Measurements from ENCODE around the gene LRRC23. TPM values are rescaled to one million over a fixed set of nuclear protein-coding genes. Genes with fewer than 3 reads are reported as not detected.

The LRRC23 gene
- total RNA-seq, 1 donor from 2014 or later = 8.6 TPM

GRCh38 chr12:6951551-6952120 lies 47.0 kb downstream of the LRRC23 start:
- H3K27ac ChIP-seq = peak overlapping the region; percentile 30

GRCh38 chr12:6952121-6952862 lies 47.7 kb downstream of the LRRC23 start:
- TF ChIP-seq CTCF (IDR thresholded peaks at IDR 0.05) (no peak), POLR2AphosphoS5 (IDR thresholded peaks at IDR 0.05; ENCODE audit: insufficient read depth in 1 of 2, low read depth in 1 of 2) (no peak), POLR2A (IDR thresholded peaks at IDR 0.05) (no peak)
- no peaks in the 10 kb centered on the region for H3K36me3 ChIP-seq
- peak overlapping the region; percentile 26 to 37 for H3K4me3 ChIP-seq
- no peak for DNase-seq (ENCODE audit: extremely low spot score in 2 of 2)
- H3K27me3 ChIP-seq = no peaks in the 10 kb centered on the region
- intact Hi-C loops (cut with DNase I) = no loop called here
- H3K27ac ChIP-seq = peak overlapping the region; percentile 30
- no peaks in the 10 kb centered on the region for H3K9me3 ChIP-seq
- peaks cover 9% of the 10 kb centered on the region for H3K4me1 ChIP-seq

More at GRCh38 chr12:6951551-6952120, 47.0 kb downstream of the LRRC23 start:
- intact Hi-C loops (cut with DNase I) = no loop called here
- TF ChIP-seq POLR2AphosphoS5 (IDR thresholded peaks at IDR 0.05; ENCODE audit: insufficient read depth in 1 of 2, low read depth in 1 of 2) (no peak), POLR2A (IDR thresholded peaks at IDR 0.05) (no peak), CTCF (IDR thresholded peaks at IDR 0.05) (no peak)
- Histone ChIP-seq H3K4me1 (peaks cover 11% of the 10 kb centered on the region), H3K27me3 (no peaks in the 10 kb centered on the region), H3K4me3 (peak overlapping the region; percentile 26 to 37), H3K9me3 (no peaks in the 10 kb centered on the region), H3K36me3 (no peaks in the 10 kb centered on the region)
- no peak for DNase-seq (ENCODE audit: extremely low spot score in 2 of 2)

- TF ChIP-seq CTCF (IDR thresholded peaks at IDR 0.05) = no peak
- no peak for TF ChIP-seq POLR2AphosphoS5 (IDR thresholded peaks at IDR 0.05; ENCODE audit: insufficient read depth in 1 of 2, low read depth in 1 of 2)
- no peak for TF ChIP-seq POLR2A (IDR thresholded peaks at IDR 0.05)
- peak overlapping the region; percentile 26 to 37 for H3K4me3 ChIP-seq
- H3K27me3 ChIP-seq = no peaks in the 10 kb centered on the region
- no peak for DNase-seq (ENCODE audit: extremely low spot score in 2 of 2)
- intact Hi-C loops (cut with DNase I) = no loop called here
- H3K4me1 ChIP-seq = peaks cover 9% of the 10 kb centered on the region
- no peaks in the 10 kb centered on the region for H3K9me3 ChIP-seq
- no peaks in the 10 kb centered on the region for H3K36me3 ChIP-seq
- peak overlapping the region; percentile 30 for H3K27ac ChIP-seq
These were observed 48.3 kb downstream of the LRRC23 start for GRCh38 chr12:6952863-6953441.

- Histone ChIP-seq H3K27ac (peak overlapping the region; percentile 30), H3K4me3 (peak overlapping the region in 1 of 2 donors; percentile 37), H3K9me3 (no peaks in the 10 kb centered on the region), H3K36me3 (no peaks in the 10 kb centered on the region), H3K27me3 (no peaks in the 10 kb centered on the region), H3K4me1 (peaks cover 9% of the 10 kb centered on the region)
- DNase-seq (ENCODE audit: extremely low spot score in 2 of 2) = no peak
- intact Hi-C loops (cut with DNase I) = no loop called here
- TF ChIP-seq POLR2AphosphoS5 (IDR thresholded peaks at IDR 0.05; ENCODE audit: insufficient read depth in 1 of 2, low read depth in 1 of 2) (peak in 1 of 2 donors; percentile 32), CTCF (IDR thresholded peaks at IDR 0.05) (no peak), POLR2A (IDR thresholded peaks at IDR 0.05) (peak in 1 of 2 donors; percentile 10)
These were observed 49.1 kb downstream of the LRRC23 start for GRCh38 chr12:6953442-6954315.

All from vagina (tissue), 2 donors.